H9 (cell line): ENCODE results near the gene NUFIP2. TPM values are rescaled to one million over a fixed set of nuclear protein-coding genes. Genes with fewer than 3 reads are reported as not detected.

Experiments used
- DNase-seq: peaks from one replicate; pipeline ENCODE4 v3.0.0-alpha.2; 2017
- H2AFZ ChIP-seq: one replicate; pipeline ENCODE4 v1.6.1; 2013; ENCODE audit warnings: mild to moderate bottlenecking, low read length, control low read depth, moderate library complexity
- H2AK5ac ChIP-seq: 2 replicates; pipeline ENCODE4 v1.6.1; 2013; ENCODE audit warnings: low read length, control low read depth, mixed read lengths; ENCODE audit not compliant: insufficient read length
- H2BK120ac ChIP-seq: one replicate; pipeline ENCODE4 v1.6.1; 2013; ENCODE audit warnings: low read depth, mild to moderate bottlenecking, low read length, control low read depth, inconsistent platforms; ENCODE audit not compliant: poor library complexity, severe bottlenecking
- H2BK12ac ChIP-seq: 2 replicates; pipeline ENCODE4 v1.6.1; 2013; ENCODE audit warnings: low read length, control low read depth, mixed read lengths, low read depth; ENCODE audit not compliant: insufficient read length
- H2BK15ac ChIP-seq: 2 replicates; pipeline ENCODE4 v1.6.1; 2013; ENCODE audit warnings: low read depth, low read length, control low read depth
- H2BK20ac ChIP-seq: one replicate; pipeline ENCODE4 v1.6.1; 2013; ENCODE audit warnings: low read depth, mild to moderate bottlenecking, low read length, control low read depth, inconsistent platforms; ENCODE audit not compliant: poor library complexity, severe bottlenecking
- H2BK5ac ChIP-seq: 2 replicates; pipeline ENCODE4 v1.6.1; 2013; ENCODE audit warnings: low read length, control low read depth, mixed read lengths; ENCODE audit not compliant: insufficient read length
- H3K14ac ChIP-seq: 2 replicates; pipeline ENCODE4 v1.6.1; 2013; ENCODE audit warnings: low read length, control low read depth; ENCODE audit not compliant: insufficient read depth
- H3K18ac ChIP-seq: 2 replicates; pipeline ENCODE4 v1.6.1; 2013; ENCODE audit warnings: low read depth, mild to moderate bottlenecking, mixed read lengths, low read length, control low read depth; ENCODE audit not compliant: insufficient read length
- H3K23ac ChIP-seq: 2 replicates; pipeline ENCODE4 v1.6.1; 2013; ENCODE audit warnings: low read length, control low read depth, mixed read lengths, low read depth; ENCODE audit not compliant: insufficient read length
- H3K23me2 ChIP-seq: 2 replicates; pipeline ENCODE4 v1.6.1; 2013; ENCODE audit warnings: low read depth, mild to moderate bottlenecking, mixed read lengths, low read length, control low read depth; ENCODE audit not compliant: insufficient read length, poor library complexity, severe bottlenecking
- H3K27ac ChIP-seq: 2 replicates; pipeline ENCODE4 v1.5.1; 2013; ENCODE audit warnings: low read length, control low read depth, mixed read lengths, low read depth; ENCODE audit not compliant: insufficient read length
- H3K27me3 ChIP-seq: 2 replicates; pipeline ENCODE4 v1.6.1; 2013; ENCODE audit warnings: low read length, control low read depth, inconsistent platforms; ENCODE audit not compliant: insufficient read depth
- H3K4ac ChIP-seq: 2 replicates; pipeline ENCODE4 v1.6.1; 2013; ENCODE audit warnings: low read depth, mild to moderate bottlenecking, control low read depth, inconsistent platforms, low read length, moderate library complexity
- H3K4me1 ChIP-seq: 2 replicates; pipeline ENCODE4 v1.6.1; 2013; ENCODE audit warnings: low read length, control low read depth, inconsistent platforms; ENCODE audit not compliant: insufficient read depth
- H3K4me2 ChIP-seq: 2 replicates; pipeline ENCODE4 v1.6.1; 2013; ENCODE audit warnings: low read length, control low read depth, mixed read lengths; ENCODE audit not compliant: insufficient read length, insufficient read depth
- H3K56ac ChIP-seq: 2 replicates; pipeline ENCODE4 v1.6.1; 2013; ENCODE audit warnings: low read depth, mild to moderate bottlenecking, mixed read lengths, low read length, control low read depth; ENCODE audit not compliant: insufficient read length
- H3K79me1 ChIP-seq: 2 replicates; pipeline ENCODE4 v1.6.1; 2013; ENCODE audit warnings: low read depth, mild to moderate bottlenecking, moderate library complexity, low read length, control low read depth, inconsistent platforms; ENCODE audit not compliant: insufficient read depth, poor library complexity, severe bottlenecking
- H3K79me2 ChIP-seq: 2 replicates; pipeline ENCODE4 v1.6.1; 2013; ENCODE audit warnings: low read length, control low read depth, inconsistent platforms; ENCODE audit not compliant: insufficient read depth
- H3K9ac ChIP-seq: 2 replicates; pipeline ENCODE4 v1.6.1; 2013; ENCODE audit warnings: low read length, control low read depth, mixed read lengths; ENCODE audit not compliant: insufficient read length; ENCODE audit errors: extremely low read depth
- H3K9me3 ChIP-seq: one replicate; pipeline ENCODE4 v1.6.1; 2013; ENCODE audit warnings: low read depth, low read length, inconsistent platforms; ENCODE audit not compliant: control insufficient read depth
- H3T11ph ChIP-seq: one replicate; pipeline ENCODE4 v1.6.1; 2013; ENCODE audit warnings: mild to moderate bottlenecking, low read length, control low read depth, inconsistent platforms
- H4K20me1 ChIP-seq: one replicate; pipeline ENCODE4 v1.6.1; 2013; ENCODE audit not compliant: control insufficient read depth, insufficient read length, insufficient read depth
- H4K5ac ChIP-seq: 2 replicates; pipeline ENCODE4 v1.6.1; 2013; ENCODE audit warnings: low read depth, mild to moderate bottlenecking, mixed read lengths, low read length, control low read depth; ENCODE audit not compliant: insufficient read length
- H4K8ac ChIP-seq: replicated peaks from 2 replicates; pipeline ENCODE4 v1.6.1; 2013; ENCODE audit warnings: low read length, control low read depth, mixed read lengths, low read depth; ENCODE audit not compliant: insufficient read length
- H4K91ac ChIP-seq: 2 replicates; pipeline ENCODE4 v1.6.1; 2013; ENCODE audit warnings: low read depth, mild to moderate bottlenecking, moderate library complexity, mixed read lengths, low read length, control low read depth; ENCODE audit not compliant: insufficient read length
- H3K27ac Mint-ChIP-seq, 3 experiments: 2 replicates in 2 of 3; 3 replicates in 1 of 3; pipeline ENCODE4 v1.8.0; 2020 to 2021; ENCODE audit warnings: mixed read lengths in 3 of 3, mild to moderate bottlenecking in 1 of 3, moderate library complexity in 1 of 3
- H3K27me3 Mint-ChIP-seq: 2 replicates; pipeline ENCODE4 v1.8.0; 2021; ENCODE audit warnings: low read depth, mild to moderate bottlenecking, moderate library complexity, mixed read lengths
- H3K36me3 Mint-ChIP-seq, 3 experiments: 2 replicates in 2 of 3; 3 replicates in 1 of 3; pipeline ENCODE4 v1.8.0; 2020 to 2021; ENCODE audit warnings: low read depth in 3 of 3, mixed read lengths in 3 of 3; ENCODE audit not compliant: insufficient read depth in 1 of 3
- H3K4me1 Mint-ChIP-seq, 2 experiments: 2 replicates each; pipeline ENCODE4 v1.8.0; 2020; ENCODE audit warnings: mixed read lengths in 2 of 2
- H3K4me3 Mint-ChIP-seq, 2 experiments: 2 replicates in 1 of 2; 3 replicates in 1 of 2; pipeline ENCODE4 v1.8.0; 2020 to 2021; ENCODE audit warnings: mild to moderate bottlenecking in 2 of 2, mixed read lengths in 2 of 2, moderate library complexity in 1 of 2
- H3K9me3 Mint-ChIP-seq, 2 experiments: 2 replicates in 1 of 2; 3 replicates in 1 of 2; pipeline ENCODE4 v1.8.0; 2020; ENCODE audit warnings: mild to moderate bottlenecking in 2 of 2, mixed read lengths in 2 of 2, moderate library complexity in 1 of 2
- WGBS: extraction: QIAGEN DNeasy Blood & Tissue Kit; methylation state at CpG from one replicate; pipeline ENCODE4 v1.1.7; 2013; ENCODE audit warnings: missing lambda C conversion rate, low lambda C conversion rate, mixed read lengths; ENCODE audit not compliant: insufficient read length; ENCODE audit errors: extremely low coverage; 5-methylcytosine and 5-hydroxymethylcytosine counted together
- total RNA-seq: library from RNA; stranded (reverse); gene quantifications from 2 replicates; pipeline ENCODE4 v1.2.1, GENCODE V29; 2021
- TF ChIP-seq, protein P1 (sequence below): fragments of 200-600 bp; sonication (generic); conservative IDR thresholded peaks from 3 replicates; pipeline ENCODE4 v1.8.0; 2021; ENCODE audit warnings: antibody characterized with exemption, mild to moderate bottlenecking

NUFIP2 gene
- total RNA-seq, 1 experiment from 2014 or later: 97.9 TPM

DNA sequence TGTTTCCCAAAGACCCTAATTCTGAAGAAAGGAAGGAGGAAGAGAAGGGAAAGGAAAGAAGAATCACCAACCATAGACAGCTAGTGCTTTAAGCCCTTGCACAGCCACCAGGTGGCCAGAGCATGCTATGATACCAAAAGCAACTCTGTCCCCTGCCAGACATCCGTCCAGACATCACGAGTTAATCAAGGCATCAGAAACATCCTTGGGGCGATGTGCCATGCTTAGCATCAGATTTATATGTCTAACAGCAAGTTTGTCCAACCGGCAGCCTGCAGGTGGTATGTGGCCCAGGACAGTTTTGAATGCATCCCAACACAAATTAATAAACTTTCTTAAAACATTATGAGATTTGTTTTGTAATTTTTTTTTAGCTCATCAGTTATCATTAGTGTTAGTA, 50.2 kb downstream of the NUFIP2 start:
- DNase-seq: peak; percentile 70
- Histone ChIP-seq H3K4me2 (no peak overlapping the region), H2BK12ac (no peak overlapping the region), H4K20me1 (no peaks in the 10 kb centered on the region), H2BK15ac (no peak overlapping the region), H3K23me2 (no peaks in the 10 kb centered on the region), H3T11ph (no peak overlapping the region), H2AFZ (no peak overlapping the region), H3K4ac (no peak overlapping the region), H3K23ac (no peak overlapping the region), H2BK20ac (no peak overlapping the region), H3K9ac (no peak overlapping the region), H2BK5ac (no peak overlapping the region), H3K27me3 (no peaks in the 10 kb centered on the region), H4K8ac (no peak overlapping the region), H3K14ac (no peak overlapping the region), H4K5ac (no peak overlapping the region), H3K4me1 (peaks cover 8% of the 10 kb centered on the region; the same call in 1 of the 2 replicates), H3K79me1 (no peaks in the 10 kb centered on the region), H3K56ac (no peak overlapping the region), H3K18ac (no peak overlapping the region), H3K9me3 (no peaks in the 10 kb centered on the region), H3K79me2 (no peaks in the 10 kb centered on the region), H2BK120ac (no peak overlapping the region), H3K27ac (no peak overlapping the region), H2AK5ac (no peak overlapping the region), H4K91ac (no peak overlapping the region)
- Mint-ChIP-seq H3K27ac (no peak overlapping the region), H3K4me3 (no peak overlapping the region), H3K9me3 (no peaks in the 10 kb centered on the region), H3K27me3 (no peaks in the 10 kb centered on the region), H3K4me1 (peaks cover 32 to 40% of the 10 kb centered on the region in 2 experiments), H3K36me3 (no peaks in the 10 kb centered on the region)
- WGBS: no CpG with 5 or more reads among the region's 4 CpGs
- TF ChIP-seq, protein P1, sequence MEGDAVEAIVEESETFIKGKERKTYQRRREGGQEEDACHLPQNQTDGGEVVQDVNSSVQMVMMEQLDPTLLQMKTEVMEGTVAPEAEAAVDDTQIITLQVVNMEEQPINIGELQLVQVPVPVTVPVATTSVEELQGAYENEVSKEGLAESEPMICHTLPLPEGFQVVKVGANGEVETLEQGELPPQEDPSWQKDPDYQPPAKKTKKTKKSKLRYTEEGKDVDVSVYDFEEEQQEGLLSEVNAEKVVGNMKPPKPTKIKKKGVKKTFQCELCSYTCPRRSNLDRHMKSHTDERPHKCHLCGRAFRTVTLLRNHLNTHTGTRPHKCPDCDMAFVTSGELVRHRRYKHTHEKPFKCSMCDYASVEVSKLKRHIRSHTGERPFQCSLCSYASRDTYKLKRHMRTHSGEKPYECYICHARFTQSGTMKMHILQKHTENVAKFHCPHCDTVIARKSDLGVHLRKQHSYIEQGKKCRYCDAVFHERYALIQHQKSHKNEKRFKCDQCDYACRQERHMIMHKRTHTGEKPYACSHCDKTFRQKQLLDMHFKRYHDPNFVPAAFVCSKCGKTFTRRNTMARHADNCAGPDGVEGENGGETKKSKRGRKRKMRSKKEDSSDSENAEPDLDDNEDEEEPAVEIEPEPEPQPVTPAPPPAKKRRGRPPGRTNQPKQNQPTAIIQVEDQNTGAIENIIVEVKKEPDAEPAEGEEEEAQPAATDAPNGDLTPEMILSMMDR: peak; percentile 65; the same call in 2 of the 3 replicates
